Retinal pigment epithelial cell (primary cell): ENCODE measurements around the gene ZNF469.

Source experiments
- DNase-seq: peaks from one replicate; pipeline ENCODE4 v3.0.0-alpha.2; 2010; ENCODE audit warnings: low read depth
- H3K4me3 ChIP-seq: 2 replicates; pipeline ENCODE4 v1.5.1; 2011; ENCODE audit warnings: mild to moderate bottlenecking, low read length, control low read depth, moderate library complexity
- CTCF ChIP-seq: conservative IDR thresholded peaks from 2 replicates; pipeline ENCODE4 v1.5.1; 2011; ENCODE audit warnings: low read depth, low read length, control low read depth, inconsistent platforms

Gene ZNF469

GRCh38 chr16:88338896-88339295 lies 43.9 kb upstream of the ZNF469 start:
- DNase-seq = no peak
- no peak for TF ChIP-seq CTCF
- no peak overlapping the region for H3K4me3 ChIP-seq

- TF ChIP-seq CTCF = no peak
- H3K4me3 ChIP-seq = no peak overlapping the region
- DNase-seq = no peak
Measured at GRCh38 chr16:88339930-88340754, 42.6 kb upstream of the ZNF469 start.

DNA sequence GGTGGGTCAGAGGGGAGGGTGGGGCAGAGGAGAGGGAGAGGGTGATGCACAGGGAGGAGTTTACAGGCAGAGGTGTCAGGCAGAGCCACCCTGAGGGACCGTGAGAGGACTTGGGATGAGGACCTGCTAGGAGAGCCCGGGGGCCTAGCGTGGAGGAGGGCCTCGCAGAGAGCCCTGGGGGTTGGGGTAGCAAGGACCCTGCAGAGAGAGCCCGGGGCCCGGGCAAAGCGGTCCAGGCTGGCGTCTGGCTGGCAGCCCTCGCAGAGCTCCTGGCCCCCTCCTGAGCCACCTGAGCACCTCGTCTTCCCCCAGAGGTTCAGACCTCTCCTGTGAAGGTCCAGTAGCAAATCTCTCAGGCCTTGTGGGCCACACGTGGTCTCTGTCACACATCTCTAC lies 42.0 kb upstream of the ZNF469 start:
- no peak for DNase-seq
- no peak overlapping the region for H3K4me3 ChIP-seq
- no peak for TF ChIP-seq CTCF

GRCh38 chr16:88341551-88342290 lies 41.0 kb upstream of the ZNF469 start:
- H3K4me3 ChIP-seq = no peak overlapping the region
- no peak for DNase-seq
- no peak for TF ChIP-seq CTCF

DNA sequence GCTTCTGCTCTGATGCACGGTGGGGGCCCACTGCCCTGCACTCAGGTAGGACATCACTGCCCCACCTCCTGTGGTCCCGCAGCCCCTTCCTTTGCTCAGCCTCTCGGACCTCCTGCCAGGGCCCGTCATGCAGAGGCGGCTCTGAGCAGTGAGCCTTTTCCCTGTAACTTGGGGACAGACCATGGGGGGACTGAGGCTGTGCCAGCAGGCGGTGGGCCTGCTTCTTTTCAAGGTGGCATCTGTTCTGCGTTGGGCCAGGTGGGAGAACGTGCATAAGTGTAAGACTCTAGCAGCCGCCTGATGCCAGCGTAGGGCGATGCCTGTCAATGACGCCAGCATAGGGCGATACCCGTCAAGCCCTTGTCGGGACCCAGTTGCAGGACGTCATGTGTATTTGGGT lies 40.3 kb upstream of the ZNF469 start:
- H3K4me3 ChIP-seq = no peak overlapping the region
- no peak for TF ChIP-seq CTCF
- DNase-seq = no peak

GRCh38 chr16:88343271-88343791 lies 39.4 kb upstream of the ZNF469 start:
- H3K4me3 ChIP-seq = no peak overlapping the region
- DNase-seq = no peak
- TF ChIP-seq CTCF = no peak
